Liver (tissue), 9 donors: Measurements from ENCODE around the gene HAPLN1. TPM values are rescaled to one million over a fixed set of nuclear protein-coding genes. Genes with fewer than 3 reads are reported as not detected.

ENCODE experiments used
- DNase-seq: peaks from one replicate; pipeline ENCODE4 v3.0.0-alpha.2; 2017; ENCODE audit warnings: low spot score
- H3K27ac ChIP-seq, 2 donors: one replicate each; pipeline ENCODE4 v1.7.0; 2013; ENCODE audit warnings: inconsistent platforms in 2 of 2, low read length in 2 of 2, control low read depth in 1 of 2, low read depth in 1 of 2, mild to moderate bottlenecking in 1 of 2
- H3K27me3 ChIP-seq, 4 donors: one replicate each; pipeline versions ENCODE4 v1.6.1 to v1.7.0; 2013; ENCODE audit warnings: low read length in 3 of 4, inconsistent platforms in 1 of 4, mild to moderate bottlenecking in 1 of 4, moderate library complexity in 1 of 4; ENCODE audit not compliant: control insufficient read depth in 4 of 4, insufficient read depth in 4 of 4
- H3K36me3 ChIP-seq, 4 donors: one replicate each; pipeline versions ENCODE4 v1.6.1 to v1.7.0; 2013; ENCODE audit warnings: low read length in 3 of 4, mild to moderate bottlenecking in 3 of 4, low read depth in 1 of 4, moderate library complexity in 1 of 4; ENCODE audit not compliant: control insufficient read depth in 4 of 4, insufficient read depth in 3 of 4
- H3K4me1 ChIP-seq, 4 donors: one replicate each; pipeline versions ENCODE4 v1.6.1 to v1.7.0; 2013; ENCODE audit warnings: low read length in 3 of 4, mild to moderate bottlenecking in 3 of 4, moderate library complexity in 1 of 4; ENCODE audit not compliant: control insufficient read depth in 4 of 4, insufficient read depth in 4 of 4
- H3K4me3 ChIP-seq, 3 donors: one replicate each; pipeline versions ENCODE4 v1.6.1 to v1.7.0; 2013; ENCODE audit warnings: low read length in 3 of 3, control low read depth in 1 of 3, low read depth in 1 of 3, mild to moderate bottlenecking in 1 of 3
- H3K9ac ChIP-seq, 2 donors: one replicate each; pipeline ENCODE4 v1.7.0; 2013; ENCODE audit warnings: low read length in 2 of 2, mild to moderate bottlenecking in 2 of 2, moderate library complexity in 2 of 2, control low read depth in 1 of 2, low read depth in 1 of 2
- H3K9me3 ChIP-seq, 4 donors: one replicate each; pipeline versions ENCODE4 v1.6.1 to v1.7.0; 2013; ENCODE audit warnings: low read length in 3 of 4; ENCODE audit not compliant: control insufficient read depth in 4 of 4
- CTCF ChIP-seq: fragments of 150-350 bp; IDR thresholded peaks from 2 replicates; pipeline ENCODE4 v1.5.1; 2017; ENCODE audit warnings: improper control_type of control experiment, low read depth, low read length; ENCODE audit not compliant: missing input control
- EGR1 ChIP-seq, 2 donors: IDR thresholded peaks; 2 replicates each; pipeline ENCODE4 v1.6.1; 2016 to 2018; ENCODE audit warnings: antibody characterized with exemption in 2 of 2, low read depth in 2 of 2
- FOXA1 ChIP-seq: IDR thresholded peaks from 2 replicates; pipeline ENCODE4 v1.6.1; 2016; ENCODE audit warnings: antibody characterized with exemption
- FOXA2 ChIP-seq: IDR thresholded peaks from 2 replicates; pipeline ENCODE4 v1.6.1; 2016; ENCODE audit warnings: antibody characterized with exemption
- GABPA ChIP-seq, 2 donors: IDR thresholded peaks in 1 of 2; conservative IDR thresholded peaks in 1 of 2; 2 replicates each; pipeline ENCODE4 v1.6.1; 2016; ENCODE audit warnings: antibody characterized with exemption in 2 of 2, mild to moderate bottlenecking in 1 of 2, moderate library complexity in 1 of 2
- HNF4A ChIP-seq, 2 donors: conservative IDR thresholded peaks; 2 replicates each; pipeline ENCODE4 v1.6.1; 2016; ENCODE audit warnings: antibody characterized with exemption in 2 of 2, mild to moderate bottlenecking in 2 of 2
- JUND ChIP-seq, 2 donors: IDR thresholded peaks; 2 replicates each; pipeline ENCODE4 v1.6.1; 2016; ENCODE audit warnings: antibody characterized with exemption in 2 of 2
- NR2F2 ChIP-seq: IDR thresholded peaks from 2 replicates; pipeline ENCODE4 v1.6.1; 2016; ENCODE audit warnings: antibody characterized with exemption
- RXRA ChIP-seq, 2 donors: IDR thresholded peaks; 2 replicates each; pipeline ENCODE4 v1.6.1; 2017 to 2018; ENCODE audit warnings: antibody characterized with exemption in 2 of 2, mild to moderate bottlenecking in 1 of 2
- SP1 ChIP-seq: IDR thresholded peaks from 2 replicates; pipeline ENCODE4 v1.6.1; 2018; ENCODE audit warnings: antibody characterized with exemption, mild to moderate bottlenecking
- ZBTB33 ChIP-seq: IDR thresholded peaks from 2 replicates; pipeline ENCODE4 v1.6.1; 2016; ENCODE audit warnings: antibody characterized with exemption
- WGBS: extraction: QIAGEN DNeasy Blood & Tissue Kit; methylation state at CpG from one replicate; pipeline ENCODE4 v1.1.7; 2013; 5-methylcytosine and 5-hydroxymethylcytosine counted together
- polyA plus RNA-seq, 2 donors: library from polyadenylated mRNA; stranded (reverse) in 1 of 2; unstranded in 1 of 2; fragments of 200-250 nt in 1 of 2; fragments of >200 nt in 1 of 2; fragmentation: Nextera tagmentation in 1 of 2; extraction: Ambion mirVana in 1 of 2; gene quantifications; one replicate each; pipeline versions ENCODE4 v1.2.1 to v1.2.3, GENCODE V29; 2013 to 2015
- total RNA-seq, 2 donors: library from RNA; depleted of rRNA; stranded (reverse); fragments of >200 nt; gene quantifications; one replicate each; pipeline ENCODE4 v1.2.3, GENCODE V29; 2014
- TF ChIP-seq, protein P1 (sequence below): IDR thresholded peaks from 2 replicates; pipeline ENCODE4 v1.6.1; 2016; ENCODE audit warnings: antibody characterized with exemption
- TF ChIP-seq, protein P2 (sequence below): IDR thresholded peaks from 2 replicates; pipeline ENCODE4 v1.6.1; 2016; ENCODE audit warnings: antibody characterized with exemption, mild to moderate bottlenecking
- TF ChIP-seq, protein P3 (sequence below): IDR thresholded peaks from 2 replicates; pipeline ENCODE4 v1.6.1; 2016; ENCODE audit warnings: antibody characterized with exemption
- donor health status: healthy.
- donor health status: healthy.
- donor health status: healthy.
- donor health status: healthy.
- donor health status: healthy.

Gene HAPLN1
- total and polyA plus RNA-seq, 4 donors: 0.07 to 1.3 TPM; not detected in 2

- TF ChIP-seq CTCF (no peak), SP1 (no peak), EGR1 (IDR thresholded peaks at IDR 0.05; ENCODE audit: low read depth in 2 of 2) (no peak)
Observed at GRCh38 chr5:83686251-83686650, 34.4 kb downstream of the HAPLN1 start (continued).

DNA sequence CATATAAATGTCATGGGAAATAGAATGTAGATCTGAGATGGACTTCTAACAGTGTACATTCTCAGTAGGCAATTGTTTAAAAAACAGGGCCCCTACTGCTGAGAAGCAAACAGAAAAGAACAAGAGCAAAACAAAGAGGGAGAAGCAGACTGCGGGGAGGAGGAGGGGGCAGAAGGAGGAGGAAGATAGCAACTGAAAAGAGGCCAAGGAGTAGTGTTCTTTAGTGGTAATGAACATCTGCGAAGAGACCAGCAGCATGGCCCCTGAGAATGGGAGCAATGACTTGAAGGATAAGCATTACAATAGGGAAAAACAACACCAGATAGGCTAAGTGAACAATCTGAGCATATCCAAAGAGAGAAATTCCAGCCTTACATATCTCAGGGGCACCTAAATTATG lies 36.8 kb downstream of the HAPLN1 start:
- DNase-seq: no peak
- 76% methylated on average over 2 of the region's 2 CpGs for WGBS

More for the DNA sequence above, 36.8 kb downstream of the HAPLN1 start:
- no peak overlapping the region for H3K9ac ChIP-seq
- no peak overlapping the region for H3K27ac ChIP-seq
- no peaks in the 10 kb centered on the region for H3K27me3 ChIP-seq
- H3K9me3 ChIP-seq: no peaks in the 10 kb centered on the region
- no peak overlapping the region for H3K4me3 ChIP-seq
- H3K36me3 ChIP-seq: no peaks in the 10 kb centered on the region
- H3K4me1 ChIP-seq: no peaks in the 10 kb centered on the region
- TF ChIP-seq GABPA (IDR thresholded peaks at IDR 0.05 in 1 of 2, conservative IDR thresholded peaks at IDR 0.05 in 1 of 2): no peak
- TF ChIP-seq, protein P1, sequence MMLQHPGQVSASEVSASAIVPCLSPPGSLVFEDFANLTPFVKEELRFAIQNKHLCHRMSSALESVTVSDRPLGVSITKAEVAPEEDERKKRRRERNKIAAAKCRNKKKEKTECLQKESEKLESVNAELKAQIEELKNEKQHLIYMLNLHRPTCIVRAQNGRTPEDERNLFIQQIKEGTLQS: no peak
- no peak for TF ChIP-seq HNF4A (conservative IDR thresholded peaks at IDR 0.05)
- TF ChIP-seq FOXA1: no peak
- TF ChIP-seq SP1: no peak
- TF ChIP-seq, protein P2, sequence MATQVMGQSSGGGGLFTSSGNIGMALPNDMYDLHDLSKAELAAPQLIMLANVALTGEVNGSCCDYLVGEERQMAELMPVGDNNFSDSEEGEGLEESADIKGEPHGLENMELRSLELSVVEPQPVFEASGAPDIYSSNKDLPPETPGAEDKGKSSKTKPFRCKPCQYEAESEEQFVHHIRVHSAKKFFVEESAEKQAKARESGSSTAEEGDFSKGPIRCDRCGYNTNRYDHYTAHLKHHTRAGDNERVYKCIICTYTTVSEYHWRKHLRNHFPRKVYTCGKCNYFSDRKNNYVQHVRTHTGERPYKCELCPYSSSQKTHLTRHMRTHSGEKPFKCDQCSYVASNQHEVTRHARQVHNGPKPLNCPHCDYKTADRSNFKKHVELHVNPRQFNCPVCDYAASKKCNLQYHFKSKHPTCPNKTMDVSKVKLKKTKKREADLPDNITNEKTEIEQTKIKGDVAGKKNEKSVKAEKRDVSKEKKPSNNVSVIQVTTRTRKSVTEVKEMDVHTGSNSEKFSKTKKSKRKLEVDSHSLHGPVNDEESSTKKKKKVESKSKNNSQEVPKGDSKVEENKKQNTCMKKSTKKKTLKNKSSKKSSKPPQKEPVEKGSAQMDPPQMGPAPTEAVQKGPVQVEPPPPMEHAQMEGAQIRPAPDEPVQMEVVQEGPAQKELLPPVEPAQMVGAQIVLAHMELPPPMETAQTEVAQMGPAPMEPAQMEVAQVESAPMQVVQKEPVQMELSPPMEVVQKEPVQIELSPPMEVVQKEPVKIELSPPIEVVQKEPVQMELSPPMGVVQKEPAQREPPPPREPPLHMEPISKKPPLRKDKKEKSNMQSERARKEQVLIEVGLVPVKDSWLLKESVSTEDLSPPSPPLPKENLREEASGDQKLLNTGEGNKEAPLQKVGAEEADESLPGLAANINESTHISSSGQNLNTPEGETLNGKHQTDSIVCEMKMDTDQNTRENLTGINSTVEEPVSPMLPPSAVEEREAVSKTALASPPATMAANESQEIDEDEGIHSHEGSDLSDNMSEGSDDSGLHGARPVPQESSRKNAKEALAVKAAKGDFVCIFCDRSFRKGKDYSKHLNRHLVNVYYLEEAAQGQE: no peak
- no peak for TF ChIP-seq NR2F2
- no peak for TF ChIP-seq JUND (IDR thresholded peaks at IDR 0.05)
- TF ChIP-seq RXRA (IDR thresholded peaks at IDR 0.05): no peak
- no peak for TF ChIP-seq ZBTB33
- no peak for TF ChIP-seq FOXA2
- TF ChIP-seq, protein P3, sequence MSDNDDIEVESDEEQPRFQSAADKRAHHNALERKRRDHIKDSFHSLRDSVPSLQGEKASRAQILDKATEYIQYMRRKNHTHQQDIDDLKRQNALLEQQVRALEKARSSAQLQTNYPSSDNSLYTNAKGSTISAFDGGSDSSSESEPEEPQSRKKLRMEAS: no peak
